Lung (tissue), 12 donors: Measurements from ENCODE around the gene GNRHR. TPM values are rescaled to one million over a fixed set of nuclear protein-coding genes. Genes with fewer than 3 reads are reported as not detected.
"Not testable (repeated sequence)": the region's sequence is repeated elsewhere in the genome, so short reads cannot be mapped to it uniquely, and the experiment has no call there.

Experiments used
- ATAC-seq: fragments of 200-7000 bp; cut with Tn5 transposase; one replicate; pipeline ENCODE4 v1.9.1; 2020; ENCODE audit warnings: moderate number of reproducible peaks; ENCODE audit not compliant: insufficient read depth, low FRiP score
- DNase-seq, 3 donors: peaks; one replicate each; pipeline ENCODE4 v3.0.0-alpha.2; 2013 to 2017
- H3K27ac ChIP-seq, 2 donors: one replicate each; pipeline ENCODE4 v1.5.1; 2013; ENCODE audit warnings: mild to moderate bottlenecking in 2 of 2, moderate library complexity in 2 of 2, control low read depth in 1 of 2, inconsistent platforms in 1 of 2, low read depth in 1 of 2, low read length in 1 of 2
- H3K27me3 ChIP-seq, 3 donors: one replicate each; pipeline ENCODE4 v1.5.1; 2013; ENCODE audit warnings: low read length in 2 of 3; ENCODE audit not compliant: control insufficient read depth in 3 of 3, insufficient read depth in 3 of 3
- H3K36me3 ChIP-seq, 4 donors: one replicate each; pipeline ENCODE4 v1.5.1; 2013; ENCODE audit warnings: low read length in 4 of 4, mild to moderate bottlenecking in 1 of 4, moderate library complexity in 1 of 4; ENCODE audit not compliant: control insufficient read depth in 4 of 4, insufficient read depth in 4 of 4
- H3K4me1 ChIP-seq, 5 donors: one replicate each; pipeline ENCODE4 v1.5.1; 2013; ENCODE audit warnings: low read length in 5 of 5, mild to moderate bottlenecking in 2 of 5, moderate library complexity in 1 of 5; ENCODE audit not compliant: control insufficient read depth in 5 of 5, insufficient read depth in 5 of 5
- H3K4me3 ChIP-seq: one replicate; pipeline ENCODE4 v1.5.1; 2013; ENCODE audit warnings: mild to moderate bottlenecking, control low read depth, moderate library complexity
- H3K9ac ChIP-seq, 2 donors: one replicate each; pipeline ENCODE4 v1.5.1; 2013; ENCODE audit warnings: low read length in 2 of 2, control low read depth in 1 of 2; ENCODE audit not compliant: insufficient read depth in 1 of 2
- H3K9me3 ChIP-seq, 4 donors: one replicate each; pipeline ENCODE4 v1.5.1; 2013; ENCODE audit warnings: low read length in 3 of 4, mild to moderate bottlenecking in 1 of 4, moderate library complexity in 1 of 4; ENCODE audit not compliant: control insufficient read depth in 4 of 4, insufficient read depth in 3 of 4
- WGBS, 2 donors: extraction: QIAGEN DNeasy Blood & Tissue Kit; methylation state at CpG; one replicate each; pipeline ENCODE4 v1.1.7; 2013; 5-methylcytosine and 5-hydroxymethylcytosine counted together
- polyA plus RNA-seq, 2 donors: library from polyadenylated mRNA; stranded (reverse); fragments of 200-250 nt; gene quantifications; one replicate each; pipeline ENCODE4 v1.2.1, GENCODE V29; 2013
- total RNA-seq, 2 donors: library from RNA; depleted of rRNA in 1 of 2; stranded (reverse); fragments of >200 nt in 1 of 2; gene quantifications; one replicate each; pipeline ENCODE4 v1.2.1, GENCODE V29; 2014 to 2021
- TF ChIP-seq, protein P1 (sequence below): IDR thresholded peaks from 2 replicates; pipeline ENCODE4 v1.5.1; 2012; ENCODE audit warnings: mild to moderate bottlenecking; ENCODE audit errors: control extremely low read depth, extremely low read depth
- donor health status: control.
- donor health status: control.
- donor health status: Bipolar disorder and iron deficiency.
- donor health status: healthy.
- donor health status: DM: yes; HTN: yes; CAD: no.

The GNRHR gene
- total and polyA plus RNA-seq, 4 donors = not detected

DNA sequence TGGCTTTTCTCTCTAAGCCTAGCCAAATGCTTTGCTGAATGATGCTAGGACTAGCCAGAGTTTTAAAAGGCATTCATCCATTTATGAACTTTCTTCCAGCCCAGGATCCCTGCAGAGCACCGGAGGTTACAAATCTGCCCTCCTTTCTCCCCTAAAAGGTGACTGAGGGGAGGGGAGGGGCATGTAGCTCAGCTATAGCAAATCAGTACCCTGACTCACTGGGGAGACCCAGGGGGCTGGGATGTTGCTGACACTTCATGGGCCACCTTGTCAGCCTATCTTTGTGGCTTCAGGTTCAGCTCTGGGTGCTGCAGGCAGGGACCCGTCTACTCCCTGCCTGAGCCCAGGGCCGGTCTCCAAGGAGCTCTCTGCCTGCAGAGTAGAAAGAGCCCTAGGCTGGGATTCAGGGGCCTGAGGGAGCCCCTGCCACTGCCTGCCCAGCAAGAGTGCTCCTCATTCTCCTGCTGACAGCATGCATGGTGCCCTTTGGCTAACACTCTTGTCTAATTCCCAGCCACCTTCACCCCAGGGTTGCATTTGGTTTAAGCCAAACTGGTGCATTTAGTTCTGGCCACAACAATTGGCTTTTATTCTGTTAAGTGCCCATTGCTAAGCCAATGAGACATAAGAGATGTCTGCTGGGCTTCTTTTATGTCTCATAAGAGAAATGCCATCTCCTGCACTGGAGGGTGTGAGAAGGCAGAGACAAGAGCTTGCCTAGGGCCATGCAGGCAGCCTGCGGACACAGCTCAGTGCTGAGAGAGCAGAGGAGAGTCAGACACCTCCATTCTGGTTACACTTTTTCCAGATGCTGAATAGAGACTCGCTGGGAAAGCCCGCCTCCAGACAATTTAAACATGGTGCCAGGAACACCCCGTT lies 41.3 kb downstream of the GNRHR start:
- H3K27ac ChIP-seq = no peak overlapping the region
- H3K4me1 ChIP-seq = peaks cover 0 to 9% (median 0%) of the 10 kb centered on the region in 5 donors
- ATAC-seq = no peak
- no peaks in the 10 kb centered on the region for H3K9me3 ChIP-seq
- H3K4me3 ChIP-seq = no peak overlapping the region
- 80 to 86% methylated on average over 7 of the region's 7 CpGs for WGBS, 2 donors
- TF ChIP-seq, protein P1, sequence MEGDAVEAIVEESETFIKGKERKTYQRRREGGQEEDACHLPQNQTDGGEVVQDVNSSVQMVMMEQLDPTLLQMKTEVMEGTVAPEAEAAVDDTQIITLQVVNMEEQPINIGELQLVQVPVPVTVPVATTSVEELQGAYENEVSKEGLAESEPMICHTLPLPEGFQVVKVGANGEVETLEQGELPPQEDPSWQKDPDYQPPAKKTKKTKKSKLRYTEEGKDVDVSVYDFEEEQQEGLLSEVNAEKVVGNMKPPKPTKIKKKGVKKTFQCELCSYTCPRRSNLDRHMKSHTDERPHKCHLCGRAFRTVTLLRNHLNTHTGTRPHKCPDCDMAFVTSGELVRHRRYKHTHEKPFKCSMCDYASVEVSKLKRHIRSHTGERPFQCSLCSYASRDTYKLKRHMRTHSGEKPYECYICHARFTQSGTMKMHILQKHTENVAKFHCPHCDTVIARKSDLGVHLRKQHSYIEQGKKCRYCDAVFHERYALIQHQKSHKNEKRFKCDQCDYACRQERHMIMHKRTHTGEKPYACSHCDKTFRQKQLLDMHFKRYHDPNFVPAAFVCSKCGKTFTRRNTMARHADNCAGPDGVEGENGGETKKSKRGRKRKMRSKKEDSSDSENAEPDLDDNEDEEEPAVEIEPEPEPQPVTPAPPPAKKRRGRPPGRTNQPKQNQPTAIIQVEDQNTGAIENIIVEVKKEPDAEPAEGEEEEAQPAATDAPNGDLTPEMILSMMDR = no peak
- H3K36me3 ChIP-seq = peaks cover 0 to 5% (median 1%) of the 10 kb centered on the region in 4 donors
- no peaks in the 10 kb centered on the region for H3K27me3 ChIP-seq
- no peak overlapping the region for H3K9ac ChIP-seq
- no peak for DNase-seq

- Histone ChIP-seq H3K27me3 (no peaks in the 10 kb centered on the region), H3K27ac (no peak overlapping the region), H3K4me1 (peaks cover 0 to 9% (median 0%) of the 10 kb centered on the region in 5 donors), H3K9ac (no peak overlapping the region), H3K36me3 (peaks cover 0 to 5% (median 1%) of the 10 kb centered on the region in 4 donors), H3K9me3 (no peaks in the 10 kb centered on the region), H3K4me3 (no peak overlapping the region)
- WGBS, 2 donors = 93 to 96% methylated on average over 3 of the region's 3 CpGs
- no peak for ATAC-seq
- DNase-seq = no peak
- TF ChIP-seq, protein P1 = no peak
These were observed 42.1 kb downstream of the GNRHR start for GRCh38 chr4:67712000-67712625.

GRCh38 chr4:67706682-67707081 lies 47.5 kb downstream of the GNRHR start:
- not testable (repeated sequence) for H3K27me3 ChIP-seq, ATAC-seq, H3K9ac ChIP-seq, H3K36me3 ChIP-seq, H3K4me1 ChIP-seq, H3K27ac ChIP-seq, H3K4me3 ChIP-seq, DNase-seq, H3K9me3 ChIP-seq
- 98% methylated on average over 3 of the region's 3 CpGs for whole genome bisulfite sequencing, 2 donors

- ATAC-seq (no peak), DNase-seq (no peak)
- peaks cover 0 to 3% (median 0%) of the 10 kb centered on the region in 4 donors for H3K36me3 ChIP-seq
- H3K9me3 ChIP-seq = no peaks in the 10 kb centered on the region
- no peak overlapping the region for H3K9ac ChIP-seq
- 91 to 94% methylated on average over 2 of the region's 2 CpGs for WGBS, 2 donors
- H3K27ac ChIP-seq = no peak overlapping the region
- no peaks in the 10 kb centered on the region for H3K27me3 ChIP-seq
- H3K4me1 ChIP-seq = peaks cover 0 to 12% (median 2%) of the 10 kb centered on the region in 5 donors
- no peak overlapping the region for H3K4me3 ChIP-seq
- TF ChIP-seq, protein P1 = no peak
These were observed 49.3 kb downstream of the GNRHR start for GRCh38 chr4:67704843-67705242.
